NCI-H2029 treated with DMSO at 0.1 percent for 48 hours (cell line): ENCODE measurements around the gene RNF214.
"Not testable (repeated sequence)": the region's sequence is repeated elsewhere in the genome, so short reads cannot be mapped to it uniquely, and the experiment has no call there.

Source experiments
- DNase-seq: peaks from one replicate; lab custom pipeline; 2025; lab: John Stamatoyannopoulos, UW

Gene RNF214

DNA sequence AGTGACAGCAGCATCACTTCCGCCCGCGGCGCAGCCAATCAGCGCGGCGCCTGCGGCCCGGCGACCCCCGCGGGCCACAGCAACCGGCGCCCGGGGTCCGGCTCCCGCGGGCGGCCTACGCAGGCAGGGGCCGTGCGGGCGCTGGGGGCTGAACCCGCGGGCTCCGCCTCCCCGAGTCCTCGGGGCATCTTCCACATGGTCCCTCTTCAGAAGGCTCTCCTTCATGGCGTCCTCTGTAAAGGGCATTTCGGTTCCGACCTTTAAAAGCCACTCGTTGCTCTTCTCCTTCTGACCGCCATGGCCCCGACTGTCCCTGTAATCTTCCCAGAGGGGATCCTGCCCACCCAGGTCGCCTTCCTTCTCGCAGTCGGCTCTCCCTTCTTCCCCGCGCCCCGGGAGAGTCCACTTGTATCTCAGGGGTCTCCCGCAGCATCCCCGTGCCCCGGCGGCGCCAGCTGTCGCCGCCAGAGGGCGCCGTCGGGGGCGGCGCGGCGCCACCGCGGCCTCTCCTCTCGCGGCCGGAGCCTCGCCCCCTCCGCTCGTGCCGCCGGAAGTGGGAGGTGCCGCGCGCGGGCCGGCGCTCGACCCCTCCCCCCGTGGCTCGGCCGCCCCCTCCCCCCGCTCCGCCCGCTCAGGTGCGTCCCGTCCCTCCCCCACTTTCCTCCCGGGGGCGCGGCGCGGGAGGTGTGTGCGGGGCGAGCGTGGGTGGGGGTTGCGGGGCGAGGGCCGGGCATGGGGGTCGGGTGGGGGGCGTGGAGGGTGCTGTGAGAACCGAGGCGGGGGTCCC lies at the start of gene RNF214:
Gene RNF214 (plus strand): TSS at position 580 of the 787 bp plus-strand sequence. CDS start 1,602 bp downstream, outside the sequence.
- DNase-seq, result peak; percentile 33

DNA sequence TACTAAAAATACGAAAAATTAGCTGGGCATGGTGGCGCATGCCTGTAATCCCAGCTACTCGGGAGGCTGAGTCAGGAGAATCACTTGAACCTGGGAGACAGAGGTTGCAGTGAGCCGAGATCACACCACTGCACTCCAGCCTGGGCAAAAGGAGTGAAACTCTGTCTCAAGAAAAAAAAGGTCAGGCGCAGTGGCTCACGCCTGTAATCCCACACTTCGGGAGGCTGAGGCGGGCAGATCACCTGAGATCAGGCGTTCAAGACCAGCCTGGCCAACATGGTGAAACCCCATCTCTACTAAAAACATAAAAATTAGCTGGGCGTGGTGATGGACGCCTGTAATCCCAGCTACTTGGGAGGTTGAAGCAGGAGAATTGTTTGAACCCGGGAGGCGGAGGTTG lies 49.3 kb upstream of the RNF214 start:
- DNase-seq, result not testable (repeated sequence)

DNA sequence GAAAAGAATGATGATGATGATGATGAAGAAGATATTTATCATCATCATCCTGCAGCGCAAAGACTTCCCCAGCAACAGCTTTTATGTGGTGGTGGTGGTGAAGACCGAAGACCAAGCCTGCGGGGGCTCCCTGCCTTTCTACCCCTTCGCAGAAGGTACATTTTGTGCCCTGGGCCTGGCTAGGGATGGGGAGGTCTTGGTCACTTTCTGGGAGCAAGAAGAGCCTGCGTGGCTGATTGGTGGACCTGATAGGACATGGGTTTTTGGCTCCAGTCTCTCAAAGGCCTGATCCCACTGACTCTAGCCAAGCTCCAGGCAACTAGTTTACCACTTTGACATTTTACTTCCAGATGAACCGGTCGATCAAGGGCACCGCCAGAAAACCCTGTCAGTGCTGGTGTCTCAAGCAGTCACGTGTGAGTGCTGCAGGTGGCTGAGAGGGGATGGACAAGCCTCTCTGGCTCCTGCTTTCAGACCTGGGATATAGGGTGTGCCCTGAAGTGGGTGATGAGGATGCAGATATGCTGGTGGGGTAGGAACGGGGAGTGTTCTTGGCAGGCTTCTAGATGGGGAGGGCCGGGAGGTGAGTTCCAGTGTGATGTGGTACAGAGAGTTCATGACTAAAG lies 48.6 kb upstream of the RNF214 start:
- DNase-seq, result peak; percentile 4

DNA sequence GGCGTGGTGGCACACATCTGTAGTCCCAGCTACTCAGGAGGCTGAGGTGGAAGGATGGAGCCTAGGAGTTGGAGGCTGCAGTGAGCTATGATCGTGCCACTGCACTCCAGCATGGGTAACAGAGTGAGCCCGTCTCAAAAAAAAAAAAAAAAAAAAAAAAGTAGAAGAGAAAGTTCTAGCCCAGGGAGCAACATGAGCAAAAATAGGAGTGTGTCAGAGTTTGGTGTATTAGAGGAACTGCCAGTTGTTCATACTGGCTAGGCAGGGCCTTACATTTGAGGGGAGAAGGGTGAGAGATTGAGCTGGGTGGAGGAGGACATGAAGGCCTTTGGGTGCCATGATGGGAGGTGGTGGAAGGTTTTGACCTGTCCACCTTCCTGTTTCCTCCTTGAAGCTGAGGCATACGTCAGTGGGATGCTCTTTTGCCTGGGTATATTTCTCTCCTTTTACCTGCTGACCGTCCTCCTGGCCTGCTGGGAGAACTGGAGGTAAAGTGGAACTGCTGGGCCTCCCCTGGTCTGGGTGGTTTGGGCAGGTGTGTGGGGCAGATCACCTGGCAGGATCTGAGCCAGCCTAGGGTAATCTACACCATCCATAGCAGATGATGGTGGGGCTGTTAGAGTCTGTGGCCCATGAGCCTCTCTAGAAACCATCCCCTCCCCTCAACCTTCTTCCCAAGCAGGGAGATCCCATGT lies 46.6 kb upstream of the RNF214 start:
- DNase-seq, result no peak

DNA sequence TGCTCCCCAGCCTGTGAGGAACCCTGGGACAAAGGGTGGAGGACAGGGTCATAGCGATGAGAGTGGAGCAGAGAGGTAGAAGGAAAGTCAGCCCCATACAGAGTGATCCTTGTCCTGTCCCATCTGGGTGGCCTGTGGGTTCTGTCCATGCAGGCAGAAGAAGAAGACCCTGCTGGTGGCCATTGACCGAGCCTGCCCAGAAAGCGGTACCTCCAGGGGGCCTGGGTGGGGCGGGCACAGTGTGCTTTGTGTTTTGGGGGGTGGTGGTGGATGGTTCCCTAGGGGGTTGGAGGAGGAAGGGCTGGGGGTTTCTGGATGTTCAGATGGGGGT lies 46.1 kb upstream of the RNF214 start:
- DNase-seq, result no peak

DNA sequence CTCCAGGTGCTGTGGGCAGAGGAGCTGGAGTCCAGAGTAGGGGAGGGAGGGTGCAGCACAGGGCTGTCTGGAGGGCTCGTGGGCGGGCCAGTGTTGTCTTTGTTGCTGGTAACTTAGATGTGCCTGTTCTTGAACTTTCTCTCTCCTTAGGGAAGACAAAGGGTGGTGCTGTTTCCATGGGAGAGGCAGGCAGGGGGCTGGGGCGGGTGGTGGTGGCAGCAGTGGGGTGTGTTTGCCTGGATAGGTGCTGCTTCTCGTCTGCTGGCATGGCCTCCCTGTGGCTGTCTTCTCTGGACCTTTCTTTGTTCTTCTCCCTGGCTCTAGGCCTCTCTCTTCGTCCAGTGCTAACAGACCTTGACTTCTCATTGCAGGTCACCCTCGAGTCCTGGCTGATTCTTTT lies 45.5 kb upstream of the RNF214 start:
- no peak for DNase-seq

GRCh38 chr11:117187428-117187798 lies 45.1 kb upstream of the RNF214 start:
- DNase-seq, result no peak

- no peak for DNase-seq
These were observed 44.5 kb upstream of the RNF214 start for GRCh38 chr11:117187799-117188481.

DNA sequence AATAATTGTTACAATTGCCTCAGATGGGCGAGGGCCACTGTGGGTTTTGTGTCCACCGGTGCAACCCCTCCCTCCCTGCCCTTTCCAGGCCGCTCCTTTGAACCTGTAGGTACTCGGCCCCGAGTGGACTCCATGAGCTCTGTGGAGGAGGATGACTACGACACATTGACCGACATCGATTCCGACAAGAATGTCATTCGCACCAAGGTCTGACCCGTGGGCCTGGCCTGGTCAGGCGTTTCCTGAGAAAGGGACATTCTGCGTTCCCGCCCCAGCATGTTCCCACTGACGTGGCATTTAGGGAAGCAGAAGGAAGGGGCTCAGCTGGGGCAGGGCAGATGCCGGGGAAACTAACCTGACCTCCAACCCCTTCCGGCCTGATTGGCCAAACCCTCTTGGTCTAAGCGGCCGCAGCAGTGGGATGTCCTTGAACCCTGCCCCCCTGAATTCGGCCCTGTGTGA lies 43.8 kb upstream of the RNF214 start:
- no peak for DNase-seq

DNA sequence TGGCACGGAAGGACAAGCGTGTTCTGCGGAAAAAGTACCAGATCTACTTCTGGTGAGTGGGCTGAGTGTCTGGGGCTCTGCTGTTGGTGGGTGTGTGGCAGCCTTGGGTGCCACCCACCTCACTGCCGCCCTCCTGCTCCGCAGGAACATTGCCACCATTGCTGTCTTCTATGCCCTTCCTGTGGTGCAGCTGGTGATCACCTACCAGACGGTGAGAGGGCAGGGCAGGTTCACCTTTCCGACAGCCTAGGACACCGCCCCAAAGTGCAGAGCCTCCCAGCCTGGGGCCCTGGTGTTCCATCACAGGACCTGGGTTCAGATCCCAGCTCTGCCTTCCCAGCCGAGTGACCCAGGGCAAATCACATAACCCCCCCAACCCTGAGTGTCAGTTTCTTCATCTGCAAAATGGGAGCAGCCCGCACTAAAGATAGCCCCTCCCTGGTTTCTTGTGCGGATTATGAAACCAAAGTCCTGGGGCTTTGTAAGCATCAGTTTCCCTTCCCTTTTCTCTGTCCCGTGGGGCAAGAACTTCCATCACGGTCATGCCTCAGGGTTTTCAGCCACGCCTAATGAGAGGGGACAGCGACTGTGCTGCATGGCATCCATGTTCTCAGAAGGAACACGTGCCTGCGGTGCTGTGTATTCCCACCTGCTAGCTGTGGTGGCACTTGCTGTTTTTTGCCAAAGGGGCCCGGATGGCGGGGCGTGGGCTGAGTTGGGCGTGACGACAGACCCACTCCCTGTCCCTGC lies 43.1 kb upstream of the RNF214 start:
- DNase-seq, result no peak

GRCh38 chr11:117189941-117190544 lies 42.4 kb upstream of the RNF214 start:
- no peak for DNase-seq

DNA sequence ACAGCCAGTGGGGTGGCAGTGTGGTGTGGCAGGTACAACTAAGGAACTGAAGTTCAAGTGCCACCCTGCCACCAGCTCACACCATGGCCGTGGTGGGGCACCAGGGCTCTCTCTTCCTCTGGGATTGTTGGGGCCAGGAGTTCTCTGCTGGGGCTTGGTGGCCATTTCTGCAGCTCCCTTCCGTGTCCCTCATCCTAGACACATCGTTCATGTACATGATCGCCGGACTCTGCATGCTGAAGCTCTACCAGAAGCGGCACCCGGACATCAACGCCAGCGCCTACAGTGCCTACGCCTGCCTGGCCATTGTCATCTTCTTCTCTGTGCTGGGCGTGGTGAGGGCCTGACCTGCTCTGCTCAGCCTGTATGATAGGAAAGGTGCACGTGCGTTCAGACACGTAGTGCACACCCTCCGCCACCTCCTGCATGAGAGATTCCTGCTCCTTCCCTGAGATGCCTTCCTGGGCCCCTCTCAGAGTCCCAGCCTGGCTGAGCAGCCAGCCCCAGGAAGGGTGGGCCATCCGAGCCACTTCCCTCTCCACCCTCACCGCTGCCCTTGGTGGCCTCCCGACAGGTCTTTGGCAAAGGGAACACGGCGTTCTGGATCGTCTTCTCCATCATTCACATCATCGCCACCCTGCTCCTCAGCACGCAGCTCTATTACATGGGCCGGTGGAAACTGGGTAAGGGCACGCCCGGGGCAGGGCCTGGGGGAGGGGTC lies 40.6 kb upstream of the RNF214 start:
- no peak for DNase-seq

GRCh38 chr11:117192401-117192875 lies 40.0 kb upstream of the RNF214 start:
- DNase-seq, result no peak

DNA sequence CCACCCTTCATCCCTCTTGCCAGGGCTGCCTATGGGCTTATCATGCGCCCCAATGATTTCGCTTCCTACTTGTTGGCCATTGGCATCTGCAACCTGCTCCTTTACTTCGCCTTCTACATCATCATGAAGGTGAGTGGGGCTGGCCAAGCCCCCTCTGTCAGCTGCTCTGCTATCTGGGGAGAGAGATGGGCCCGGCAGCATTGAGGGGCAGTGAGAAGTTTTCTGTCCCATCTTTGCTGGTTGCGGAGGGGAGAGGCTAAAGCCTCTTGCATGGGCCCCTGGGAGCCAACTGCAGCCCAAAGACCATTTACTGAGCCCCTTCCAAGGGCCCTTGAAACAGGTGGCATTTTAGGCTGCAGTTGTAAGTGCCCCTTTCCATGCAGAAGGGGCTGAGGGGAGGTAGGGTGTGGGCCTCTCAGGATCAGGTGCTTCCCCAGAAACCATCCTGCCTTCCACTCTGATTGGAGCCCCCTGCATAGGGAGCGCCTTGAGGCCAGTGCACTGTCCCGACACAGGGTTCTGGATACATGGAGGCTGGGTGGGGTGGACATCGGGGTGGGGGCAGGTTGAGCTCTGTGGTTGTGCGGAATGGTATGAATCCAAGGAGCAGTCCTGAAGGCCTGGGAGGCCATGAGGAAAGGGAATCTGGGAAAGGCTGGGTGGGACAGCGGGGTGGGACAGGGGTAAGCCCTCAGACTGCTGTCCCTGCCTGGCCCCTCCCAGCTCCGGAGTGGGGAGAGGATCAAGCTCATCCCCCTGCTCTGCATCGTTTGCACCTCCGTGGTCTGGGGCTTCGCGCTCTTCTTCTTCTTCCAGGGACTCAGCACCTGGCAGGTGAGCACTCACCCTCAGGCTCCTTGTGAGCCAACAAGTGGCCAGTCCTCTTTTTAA lies 39.1 kb upstream of the RNF214 start:
- DNase-seq, result no peak

- DNase-seq, result no peak
These were observed 38.2 kb upstream of the RNF214 start for GRCh38 chr11:117194267-117194666.

- no peak for DNase-seq
These were observed 37.2 kb upstream of the RNF214 start for GRCh38 chr11:117195258-117195657.

GRCh38 chr11:117195761-117196160 lies 36.7 kb upstream of the RNF214 start:
- no peak for DNase-seq

GRCh38 chr11:117197006-117197405 lies 35.5 kb upstream of the RNF214 start:
- DNase-seq, result no peak
